HG02588 (cell line): ENCODE measurements around the gene RPS24.

Experiments used
- ATAC-seq: cut with Tn5 transposase; IDR thresholded peaks from one replicate; pipeline ENCODE4 v1.9.1; 2021; ENCODE audit warnings: mild to moderate bottlenecking, moderate library complexity; ENCODE audit not compliant: unreplicated experiment

The RPS24 gene

DNA sequence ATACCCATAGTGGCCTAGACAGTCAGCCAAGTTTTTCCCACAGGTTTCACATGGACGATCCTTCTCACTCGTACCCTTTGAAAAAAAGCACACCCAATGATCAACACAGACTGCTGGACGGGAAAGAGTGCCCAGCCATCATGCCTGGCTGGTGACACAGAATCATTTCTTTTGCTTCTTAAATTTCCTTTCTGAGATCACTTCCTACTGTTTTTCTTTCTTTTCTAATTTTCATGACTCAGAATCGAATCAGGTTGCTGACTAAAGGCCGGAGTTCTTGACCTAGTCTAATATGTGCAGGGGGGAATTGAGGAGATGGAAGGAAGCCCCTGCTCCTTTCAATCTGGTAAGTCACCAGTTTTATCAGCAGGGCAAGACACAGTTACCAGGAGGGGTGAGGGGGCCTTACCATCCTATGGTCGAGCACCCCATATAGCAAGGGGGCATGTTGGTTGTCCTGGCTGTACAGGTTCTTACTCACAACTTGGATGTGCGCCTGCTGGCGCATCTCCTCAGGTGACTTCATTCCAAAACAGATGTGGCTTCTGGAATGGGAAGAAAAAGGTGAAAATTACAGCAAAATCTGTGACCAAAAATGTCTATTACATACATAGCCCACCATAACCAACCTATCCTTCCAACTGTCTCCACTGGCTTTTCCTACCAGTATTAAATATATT, 7.8 kb upstream of the RPS24 start:
- ATAC-seq, result no peak

DNA sequence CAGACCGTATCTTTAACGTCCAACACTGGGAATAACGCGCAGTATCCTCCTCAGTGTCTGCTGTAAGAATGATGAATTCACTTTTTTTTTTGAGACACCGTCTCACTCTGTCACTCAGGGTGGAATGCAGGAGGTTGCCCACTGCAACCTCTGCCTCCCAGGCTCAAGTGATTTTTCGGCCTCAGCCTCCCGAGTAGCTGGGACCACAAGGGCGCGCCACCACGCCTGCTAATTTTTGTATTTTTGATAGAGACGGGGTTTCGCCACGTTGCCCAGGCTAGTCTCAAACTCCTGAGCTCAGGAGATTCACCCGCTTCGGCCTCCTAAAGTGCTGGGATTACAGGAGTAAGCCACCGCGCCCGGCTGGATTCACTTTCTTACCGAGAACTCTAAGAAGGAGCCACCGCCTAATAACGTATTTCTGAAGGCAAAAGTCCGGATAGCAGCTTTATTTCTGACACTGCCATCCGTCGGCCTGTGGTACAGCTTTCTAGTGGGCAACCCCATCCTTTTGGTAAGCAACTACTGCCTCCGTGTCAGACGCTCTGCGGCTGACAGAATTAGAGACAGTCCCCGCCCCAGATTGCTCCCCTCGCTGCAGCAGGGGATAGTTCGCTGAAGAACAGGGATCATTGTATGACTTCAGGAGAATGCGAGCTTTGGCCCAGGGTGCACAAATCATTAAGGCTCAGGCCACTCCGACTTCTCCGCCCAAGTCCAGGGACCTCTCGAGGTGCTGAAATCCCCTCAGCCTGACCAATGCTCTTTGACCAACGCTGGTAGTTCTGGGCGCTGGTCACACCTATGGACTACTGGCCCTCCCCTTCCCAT, 5.0 kb upstream of the RPS24 start:
- ATAC-seq, result peak; percentile 2

DNA sequence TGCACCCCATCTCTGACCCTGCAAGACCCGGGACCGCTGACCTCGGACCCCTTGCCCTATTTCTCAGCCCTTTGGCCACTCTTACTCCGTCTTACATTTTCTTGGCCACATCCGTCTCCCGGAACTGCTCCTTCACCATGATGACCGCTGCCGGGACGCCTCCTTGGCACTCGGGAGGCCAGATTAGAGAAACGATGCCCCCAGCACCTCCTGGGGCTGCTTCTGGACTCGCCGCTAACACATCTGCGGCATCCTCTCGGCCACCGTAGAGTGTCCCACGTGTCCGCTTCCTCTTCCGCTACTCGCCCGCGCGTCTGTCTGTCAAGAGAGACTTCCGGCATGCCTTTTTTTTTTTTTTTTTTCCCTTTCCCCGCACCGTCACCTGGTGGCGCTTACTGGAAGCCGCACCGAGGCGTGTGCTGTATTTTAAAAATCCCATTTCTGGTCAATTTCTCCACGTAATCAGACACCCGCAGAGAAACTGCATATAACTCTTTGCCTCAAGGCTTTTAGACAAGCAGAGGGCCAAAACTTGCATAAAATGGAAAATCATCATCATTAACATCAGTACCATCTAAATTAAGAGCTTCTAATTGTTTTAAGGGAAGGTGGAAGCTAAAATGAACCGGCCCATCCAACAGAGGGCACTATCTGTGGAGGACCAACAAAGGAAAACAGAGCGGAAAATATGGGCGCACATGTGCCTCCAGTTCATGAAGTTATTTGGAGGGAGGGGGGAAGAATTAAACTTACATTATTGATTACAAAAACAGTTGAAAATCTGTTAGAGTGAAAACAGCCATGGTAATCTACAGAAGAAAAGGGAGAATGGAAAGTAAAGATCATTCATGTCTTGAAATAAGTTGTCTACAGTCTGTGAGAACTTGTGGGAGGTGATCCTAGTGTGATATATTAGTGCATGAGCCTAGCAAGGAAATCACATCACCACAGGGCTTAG, 4.1 kb upstream of the RPS24 start, which contains the start of gene POLR3A:
Gene POLR3A, minus strand, starts transcription at position 247 of the 958 bp plus-strand sequence. Its CDS starts 108 bp downstream, at position 139.
- peak; percentile 52 for ATAC-seq

DNA sequence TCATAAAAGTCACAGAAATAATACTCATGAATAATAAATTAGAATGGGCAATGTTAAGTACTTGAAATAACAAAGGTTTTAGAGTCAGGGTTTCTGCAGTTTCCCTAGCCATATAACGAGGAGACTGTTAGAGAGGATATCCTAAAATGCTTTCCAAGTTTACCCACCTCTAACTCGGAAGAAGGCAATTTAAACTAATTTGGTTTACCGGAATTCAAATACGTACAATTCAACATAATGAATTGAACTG, 351 bp upstream of the RPS24 start:
- no peak for ATAC-seq

DNA sequence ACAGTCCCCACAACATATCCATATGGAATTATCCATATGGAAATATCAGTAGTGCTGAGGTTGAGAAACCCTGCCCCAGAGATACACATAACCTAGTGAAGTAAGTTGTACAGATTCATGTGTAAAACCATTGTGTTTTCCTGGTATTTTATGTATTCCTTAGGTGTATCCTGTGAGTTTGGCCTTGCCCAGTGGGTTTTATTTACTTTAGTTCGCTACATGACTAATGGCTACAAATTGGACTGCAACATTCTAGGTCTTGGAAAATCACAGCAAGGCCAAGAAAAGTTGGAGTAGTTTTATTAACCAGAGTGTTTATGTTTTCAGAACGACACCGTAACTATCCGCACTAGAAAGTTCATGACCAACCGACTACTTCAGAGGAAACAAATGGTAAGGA, 1.4 kb downstream of the RPS24 start:
- ATAC-seq, result no peak

DNA sequence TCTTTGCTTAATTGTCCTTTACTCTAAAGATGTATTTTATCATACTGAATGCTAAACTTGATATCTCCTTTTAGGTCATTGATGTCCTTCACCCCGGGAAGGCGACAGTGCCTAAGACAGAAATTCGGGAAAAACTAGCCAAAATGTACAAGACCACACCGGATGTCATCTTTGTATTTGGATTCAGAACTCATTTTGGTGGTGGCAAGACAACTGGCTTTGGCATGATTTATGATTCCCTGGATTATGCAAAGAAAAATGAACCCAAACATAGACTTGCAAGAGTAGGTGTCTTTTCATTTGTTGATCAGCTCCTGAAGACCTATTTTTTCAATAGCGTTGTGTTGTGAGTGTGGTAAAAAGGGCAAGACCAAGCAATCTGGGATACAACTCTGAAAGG, 1.8 kb downstream of the RPS24 start:
- no peak for ATAC-seq

DNA sequence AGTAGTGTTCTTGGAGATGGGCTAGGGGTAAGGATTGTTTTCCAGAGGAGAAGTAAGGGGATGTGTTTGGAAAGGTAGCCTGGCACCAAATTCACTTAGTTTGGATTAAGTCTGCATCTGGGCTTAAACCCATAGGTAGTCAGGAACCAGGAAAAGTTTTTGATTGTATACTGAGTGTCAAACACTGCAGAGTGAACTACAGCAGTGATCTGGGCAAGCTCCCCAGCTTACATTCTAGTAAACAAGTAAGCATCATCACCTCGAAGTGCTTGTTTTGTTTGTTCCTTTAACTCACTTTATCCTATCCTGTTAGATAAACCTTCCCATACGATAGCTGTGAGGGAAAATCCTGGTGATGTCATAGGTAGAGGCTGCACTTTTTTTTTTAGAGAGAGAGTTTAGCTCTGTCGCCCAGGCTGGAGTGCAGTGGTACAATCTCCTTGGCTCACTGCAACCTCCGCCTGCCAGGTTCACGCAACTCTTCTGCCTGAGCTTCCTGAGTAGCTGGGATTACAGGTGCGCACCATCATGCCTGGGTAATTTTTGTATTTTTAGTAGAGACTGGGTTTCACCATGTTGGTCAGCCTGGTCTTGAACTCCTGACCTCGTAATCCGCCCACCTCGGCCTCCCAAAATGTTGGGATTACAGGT, 2.4 kb downstream of the RPS24 start:
- ATAC-seq, result no peak

DNA sequence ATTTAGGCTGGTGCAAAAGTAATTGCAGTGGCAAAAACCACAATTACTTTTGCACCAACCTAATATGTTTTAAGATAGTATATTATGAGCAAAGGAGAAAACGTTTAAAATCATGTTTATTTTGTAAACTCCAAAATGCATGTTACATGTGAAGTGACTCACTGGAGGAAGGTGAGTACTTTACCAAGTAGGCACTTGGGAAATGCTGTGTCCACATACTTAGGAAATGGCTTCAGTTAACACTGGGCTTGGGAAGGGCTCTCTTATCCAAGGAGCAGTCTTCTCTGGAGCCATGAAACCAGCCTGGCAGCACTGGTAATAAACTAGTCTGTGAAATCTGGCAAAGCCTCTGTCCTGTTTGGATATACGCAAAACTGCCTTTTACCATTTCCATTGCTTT, 4.4 kb downstream of the RPS24 start:
- ATAC-seq, result no peak

DNA sequence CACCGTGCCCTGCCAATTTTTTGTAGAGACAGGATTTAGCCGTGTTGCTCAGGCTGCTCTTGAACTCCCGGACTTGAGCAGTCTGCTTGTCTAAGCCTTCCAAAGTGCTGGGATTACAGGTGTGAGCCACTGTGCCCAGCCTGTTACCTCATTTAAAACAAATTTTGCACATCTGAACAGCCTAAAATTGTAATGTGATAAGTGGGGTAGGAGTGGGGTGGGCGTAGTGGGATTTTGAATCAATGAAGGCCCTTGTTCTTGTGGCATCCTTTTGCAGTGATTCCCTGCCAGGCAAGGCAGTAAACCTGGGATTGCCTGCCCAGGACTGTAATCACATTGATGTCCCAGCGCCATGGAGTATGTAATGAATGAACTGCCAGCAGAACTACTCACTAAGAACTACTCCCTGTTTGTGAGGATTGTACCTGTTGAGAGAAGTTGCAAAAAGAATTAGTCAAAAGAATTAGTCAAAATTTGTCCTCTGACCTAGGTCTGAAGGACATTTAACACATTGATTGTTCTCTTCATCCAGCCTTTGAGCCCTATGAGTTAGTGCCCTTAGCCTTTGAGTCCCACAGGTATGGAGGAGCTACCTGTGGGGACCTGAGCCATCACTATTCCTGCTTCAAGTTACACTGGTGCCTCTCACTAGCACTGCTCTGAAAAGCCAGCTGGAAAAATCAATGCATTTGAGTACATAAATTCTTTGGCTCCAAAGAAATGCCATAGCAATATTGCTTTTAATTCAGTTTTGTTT, 5.3 kb downstream of the RPS24 start:
- ATAC-seq, result no peak

DNA sequence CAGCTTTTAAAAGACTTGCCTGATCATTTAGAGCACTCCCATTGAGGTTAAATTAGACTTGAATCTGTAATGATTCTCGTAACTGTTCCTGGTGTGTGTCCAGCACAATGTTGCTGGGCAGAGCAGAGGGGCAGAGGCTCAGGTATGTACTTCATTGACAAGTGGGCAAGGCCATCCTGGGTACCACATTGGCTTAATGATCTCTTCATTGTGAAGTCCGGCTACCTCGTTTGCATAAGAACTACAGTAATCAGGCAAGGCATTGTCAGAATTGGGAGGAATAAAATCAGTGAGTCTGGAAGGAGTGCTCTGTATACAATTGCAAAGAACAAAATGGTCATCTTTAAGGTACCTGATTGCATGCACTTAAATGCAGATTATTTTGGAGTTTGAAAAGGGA, 6.1 kb downstream of the RPS24 start:
- ATAC-seq, result no peak

DNA sequence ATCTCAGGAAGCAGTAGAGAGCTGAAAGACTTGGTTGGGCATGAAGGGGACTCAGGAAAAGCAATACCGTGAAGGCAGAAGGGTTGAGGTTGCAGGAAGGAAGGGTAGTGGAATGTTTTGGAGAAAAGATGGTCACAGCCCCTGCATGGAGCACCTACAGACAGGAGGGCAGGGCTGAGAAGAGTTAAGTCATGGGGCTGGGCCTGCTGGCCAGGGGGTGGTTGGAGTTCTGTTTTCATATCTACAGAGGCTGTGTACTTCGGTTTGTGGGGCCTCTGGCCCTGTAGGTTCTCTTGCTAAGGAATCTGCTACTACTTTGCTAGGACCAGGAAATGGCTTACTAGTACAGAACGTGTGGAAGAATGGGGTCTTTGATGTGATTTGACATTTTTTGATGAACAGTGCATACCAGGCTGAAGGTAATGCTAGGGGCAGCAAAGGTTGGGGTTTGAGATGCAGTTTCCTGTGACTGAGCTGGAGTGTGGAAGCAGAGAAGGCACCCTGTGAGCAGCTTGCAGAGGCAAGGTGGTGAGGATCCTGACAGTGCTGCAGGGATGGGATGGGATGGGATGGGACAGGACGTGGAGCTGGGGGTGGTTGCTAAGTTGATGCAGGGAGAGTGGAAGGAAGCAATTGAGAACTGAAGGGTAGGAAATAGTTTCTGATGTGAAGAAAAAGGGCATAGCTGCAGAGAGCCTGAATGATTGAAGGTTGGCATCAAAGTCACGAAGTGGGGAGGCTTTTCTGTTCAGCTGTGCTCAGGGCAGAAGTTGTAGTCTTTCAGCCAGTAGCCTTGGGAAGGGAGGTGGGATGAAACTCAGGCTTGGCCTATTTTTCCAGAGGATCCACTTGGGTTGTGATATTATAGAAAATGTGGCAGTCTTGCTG, 7.8 kb downstream of the RPS24 start:
- no peak for ATAC-seq

DNA sequence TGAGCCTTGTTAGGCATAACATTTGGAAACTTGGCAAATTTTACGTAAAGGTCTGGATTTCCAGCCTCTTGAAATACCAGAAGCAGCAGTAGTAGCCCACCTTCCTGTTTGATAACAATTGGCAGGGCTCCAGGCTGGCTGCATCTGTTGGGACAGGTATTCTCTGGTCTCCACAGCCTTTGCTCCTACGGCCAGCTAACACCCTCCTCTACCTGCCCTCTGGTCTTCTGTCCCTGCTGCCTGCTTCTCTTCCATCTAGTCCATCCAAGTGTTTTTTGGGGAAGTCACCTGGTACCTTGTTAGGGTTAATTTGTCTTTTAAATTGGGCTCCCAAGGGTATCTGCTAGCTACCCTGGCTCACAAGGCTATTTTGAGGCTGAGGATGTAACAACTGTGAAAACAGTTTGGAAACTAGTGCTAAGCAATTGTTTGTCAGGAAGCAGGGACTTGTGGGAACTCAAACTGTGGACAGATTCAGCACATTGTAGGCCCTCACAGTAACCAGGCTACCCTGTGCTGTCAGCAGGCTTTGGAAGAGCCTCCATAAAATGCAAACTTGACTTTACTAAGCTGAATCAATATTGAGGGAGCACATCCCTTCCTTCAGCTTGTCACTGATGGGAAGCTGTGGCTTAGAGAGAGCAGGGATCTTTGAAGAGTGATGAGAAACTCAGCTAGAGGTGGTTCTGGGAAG, 8.5 kb downstream of the RPS24 start:
- no peak for ATAC-seq

DNA sequence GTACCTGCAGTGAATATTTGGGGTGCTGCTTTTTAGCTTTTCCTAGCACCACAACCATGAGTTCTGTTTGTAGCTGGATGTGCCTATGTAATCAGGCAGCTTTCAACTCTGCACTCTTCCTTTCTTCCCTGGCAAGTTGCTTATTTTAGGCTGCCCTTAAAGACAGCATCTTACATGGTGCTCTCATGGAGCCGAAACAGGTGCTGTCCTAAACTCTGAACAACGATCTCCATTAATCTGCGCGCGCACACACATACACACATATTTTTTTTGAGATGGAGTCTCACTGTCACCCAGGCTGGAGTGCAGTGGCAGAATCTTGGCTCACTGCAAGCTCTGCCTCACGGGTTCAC, 9.1 kb downstream of the RPS24 start:
- ATAC-seq, result no peak

DNA sequence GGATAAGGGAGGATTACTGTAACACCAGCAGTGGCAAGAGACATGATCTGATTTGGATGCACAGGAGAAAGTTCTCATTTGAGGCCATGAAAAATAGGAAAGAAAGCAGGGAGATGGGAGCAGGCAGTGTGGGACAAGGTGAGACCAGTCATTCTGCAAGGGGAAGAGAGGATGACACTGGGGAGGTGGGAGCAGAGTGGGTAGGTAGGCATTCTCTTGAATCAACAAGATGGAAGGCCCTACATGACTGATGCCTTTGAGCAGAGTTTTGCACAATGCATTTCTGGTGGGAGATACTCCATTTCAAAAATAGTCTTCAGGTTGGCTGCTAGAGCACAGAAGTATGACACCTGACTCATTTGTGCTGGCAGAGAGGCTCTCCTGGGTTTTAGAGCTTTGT, 10.5 kb downstream of the RPS24 start:
- no peak for ATAC-seq

DNA sequence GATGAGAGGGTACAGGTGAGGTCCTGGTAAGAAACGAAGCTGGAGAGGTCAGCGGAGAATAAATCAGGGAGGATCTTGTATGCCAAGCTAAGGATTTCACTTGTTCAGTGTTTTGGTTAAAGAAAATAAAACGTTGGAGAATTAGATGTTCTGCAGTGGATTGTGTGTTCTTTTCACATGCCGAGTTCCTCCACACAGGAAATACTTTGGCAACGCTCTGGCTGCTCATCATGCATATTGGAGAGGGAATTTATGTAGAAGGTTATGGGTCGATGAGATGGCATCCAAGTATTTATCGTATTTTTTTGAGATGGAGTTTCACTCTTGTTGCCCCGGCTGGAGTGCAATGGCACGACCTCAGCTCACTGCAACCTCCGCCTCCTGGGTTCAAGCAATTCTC, 11.0 kb downstream of the RPS24 start:
- ATAC-seq, result no peak

DNA sequence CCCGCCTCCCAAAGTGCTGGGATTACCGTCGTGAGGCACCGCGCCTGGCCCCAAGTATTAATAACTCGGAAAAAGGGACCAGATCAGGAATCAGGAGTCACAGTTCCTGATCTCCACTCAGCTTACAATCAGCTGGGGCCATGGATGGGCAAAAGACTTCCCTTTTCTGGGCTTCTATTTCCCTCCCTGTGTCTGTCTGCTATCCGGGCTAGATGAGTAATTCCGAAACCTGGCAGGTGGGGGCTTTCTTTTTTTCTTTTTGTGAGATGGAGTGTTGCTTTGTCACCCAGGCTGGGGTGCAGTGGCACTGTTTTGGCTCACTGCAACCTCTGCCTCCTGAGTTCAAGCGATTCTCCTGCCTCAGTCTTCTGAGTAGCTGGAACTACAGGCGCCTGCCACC, 11.6 kb downstream of the RPS24 start:
- ATAC-seq, result peak; percentile 74

DNA sequence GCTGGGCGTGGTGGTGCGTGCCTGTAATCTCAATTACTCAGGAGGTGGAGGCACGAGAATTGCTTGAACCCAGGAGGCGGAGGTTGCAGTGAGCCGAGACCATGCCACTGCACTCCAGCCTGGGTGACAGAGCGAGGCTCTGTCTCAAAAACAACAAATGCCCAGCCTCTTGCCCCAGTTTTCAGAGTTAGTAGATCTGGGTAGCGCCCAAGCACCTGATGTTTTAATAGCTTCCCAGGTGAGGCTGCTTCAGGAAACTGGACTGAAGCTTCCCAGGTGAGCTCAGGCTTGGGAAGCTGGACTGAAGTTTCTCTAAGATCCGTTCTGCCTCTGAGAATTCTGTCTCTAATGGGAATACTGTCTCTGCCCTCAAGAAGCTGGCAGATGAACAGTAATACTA, 12.2 kb downstream of the RPS24 start:
- ATAC-seq, result no peak

DNA sequence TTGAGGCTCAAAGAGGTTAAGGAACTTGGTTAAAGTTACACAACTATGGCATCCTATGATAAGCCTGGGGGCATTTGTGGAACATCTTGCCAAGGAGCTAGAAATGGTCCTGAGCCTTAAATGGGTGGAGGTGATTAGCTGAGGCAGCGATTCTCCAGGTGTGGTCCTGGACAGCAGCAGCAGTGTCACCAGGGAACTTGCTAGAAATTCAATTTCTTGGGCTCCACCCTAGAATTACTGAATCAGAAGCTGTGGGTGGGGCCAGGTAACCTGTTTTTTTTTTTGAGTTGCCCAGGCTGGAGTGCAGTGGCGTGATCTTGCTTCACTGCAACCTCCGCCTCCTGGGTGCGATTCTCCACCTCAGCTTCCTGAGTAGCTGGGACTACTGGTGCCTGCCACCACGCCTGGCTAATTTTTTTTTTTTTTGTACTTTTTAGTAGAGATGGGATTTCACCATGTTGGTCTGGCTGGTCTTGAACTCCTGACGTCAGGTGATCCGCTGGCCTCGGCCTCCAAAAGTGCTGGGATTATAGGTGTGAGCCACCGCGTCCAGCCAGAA, 13.1 kb downstream of the RPS24 start:
- no peak for ATAC-seq
